Peyer's patch (tissue), 4 donors: Measurements from ENCODE around the gene GPR62.

Source experiments
- CTCF ChIP-seq, 6 experiments: fragments of 450-650 bp in 4 of 6; fragments of 200-600 bp in 2 of 6; sonication (generic) in 1 of 6; IDR thresholded peaks; one replicate each; pipeline ENCODE4 v1.5.1; 2017 to 2019; ENCODE audit warnings: antibody characterized with exemption in 6 of 6, mild to moderate bottlenecking in 3 of 6, moderate library complexity in 1 of 6
- POLR2A ChIP-seq, 2 donors: fragments of 450-650 bp; IDR thresholded peaks; one replicate each; pipeline ENCODE4 v1.5.1; 2017; ENCODE audit warnings: antibody characterized with exemption in 2 of 2, mild to moderate bottlenecking in 2 of 2, moderate library complexity in 2 of 2

DNA sequence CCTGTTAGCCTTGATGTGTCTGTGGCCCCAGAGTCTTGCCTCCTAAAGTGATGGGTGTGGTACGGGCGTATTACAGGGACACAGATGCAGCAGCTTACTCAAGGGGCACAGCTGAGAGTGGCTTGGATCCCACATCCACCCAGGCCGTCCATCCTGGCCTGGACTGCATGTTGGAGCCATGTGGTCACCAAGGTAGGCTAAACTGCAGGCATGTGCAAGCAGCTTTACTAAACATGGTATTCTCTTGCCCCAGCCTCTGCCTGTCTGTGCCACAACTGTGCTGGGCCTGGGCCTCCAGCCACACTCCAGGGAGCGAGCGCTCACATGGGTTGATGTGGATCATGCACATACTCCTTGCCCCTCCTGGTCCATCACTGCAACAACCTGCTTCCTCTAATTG lies 6.1 kb upstream of the GPR62 start:
- TF ChIP-seq CTCF (IDR thresholded peaks at IDR 0.05) = no peak
- TF ChIP-seq POLR2A (IDR thresholded peaks at IDR 0.05) = no peak
